ENCODE results near the gene HLA-A. TPM values are rescaled to one million over a fixed set of nuclear protein-coding genes. Genes with fewer than 3 reads are reported as not detected.

HLA-A gene
- total RNA-seq, 4 donors from 2014 or later = 354 to 771 (median 610) TPM

GRCh38 chr6:29984992-29985391 lies 42.7 kb downstream of the HLA-A start:
- DNase-seq (ENCODE audit: low spot score) (no peak), ATAC-seq (ENCODE audit: low FRiP score) (no peak)
- no peak for TF ChIP-seq CTCF (IDR thresholded peaks at IDR 0.05)

GRCh38 chr6:29986179-29986781 lies 43.9 kb downstream of the HLA-A start:
- TF ChIP-seq CTCF (IDR thresholded peaks at IDR 0.05) = no peak
- ATAC-seq (ENCODE audit: low FRiP score) = no peak
- DNase-seq (ENCODE audit: low spot score) = no peak

GRCh38 chr6:29989211-29989610 lies 46.9 kb downstream of the HLA-A start:
- DNase-seq (ENCODE audit: low spot score) = no peak
- no peak for ATAC-seq (ENCODE audit: low FRiP score)
- TF ChIP-seq CTCF (IDR thresholded peaks at IDR 0.05) = no peak

- no peak for ATAC-seq (ENCODE audit: low FRiP score)
- no peak for TF ChIP-seq CTCF (IDR thresholded peaks at IDR 0.05)
- no peak for DNase-seq (ENCODE audit: low spot score)
These were observed 48.6 kb downstream of the HLA-A start for GRCh38 chr6:29990931-29991330.

- DNase-seq (ENCODE audit: low spot score) = no peak
- no peak for ATAC-seq (ENCODE audit: low FRiP score)
- TF ChIP-seq CTCF (IDR thresholded peaks at IDR 0.05) = no peak
These were observed 50.5 kb downstream of the HLA-A start for GRCh38 chr6:29992807-29993206.

GRCh38 chr6:29994826-29995225 lies 52.5 kb downstream of the HLA-A start:
- DNase-seq (ENCODE audit: low spot score) = no peak
- no peak for ATAC-seq (ENCODE audit: low FRiP score)
- TF ChIP-seq CTCF (IDR thresholded peaks at IDR 0.05) = no peak

- no peak for TF ChIP-seq CTCF (IDR thresholded peaks at IDR 0.05)
- DNase-seq (ENCODE audit: low spot score) (no peak), ATAC-seq (ENCODE audit: low FRiP score) (no peak)
These were observed 53.0 kb downstream of the HLA-A start for GRCh38 chr6:29995340-29995777.
